IgD-negative memory B cell (primary cell): ENCODE data around the gene RBPJL. TPM values are rescaled to one million over a fixed set of nuclear protein-coding genes. Genes with fewer than 3 reads are reported as not detected.
A peak's percentile ranks its signal among the peaks of the same experiment; 100 is the strongest.

ENCODE experiments used
- H3K27ac Mint-ChIP-seq, 3 donors: one replicate each; pipeline ENCODE4 v1.8.0; 2020 to 2022; ENCODE audit warnings: mild to moderate bottlenecking in 3 of 3, mixed read lengths in 3 of 3, moderate library complexity in 1 of 3
- H3K27me3 Mint-ChIP-seq: one replicate; pipeline ENCODE4 v1.8.0; 2021; ENCODE audit warnings: mixed read lengths
- H3K36me3 Mint-ChIP-seq: one replicate; pipeline ENCODE4 v1.8.0; 2020; ENCODE audit warnings: mild to moderate bottlenecking, mixed read lengths
- H3K4me1 Mint-ChIP-seq, 3 donors: one replicate each; pipeline ENCODE4 v1.8.0; 2020 to 2022; ENCODE audit warnings: mixed read lengths in 3 of 3, mild to moderate bottlenecking in 1 of 3
- H3K4me3 Mint-ChIP-seq, 4 donors: one replicate each; pipeline ENCODE4 v1.8.0; 2020 to 2022; ENCODE audit warnings: mild to moderate bottlenecking in 4 of 4, mixed read lengths in 4 of 4, moderate library complexity in 3 of 4
- H3K9me3 Mint-ChIP-seq, 3 donors: one replicate each; pipeline ENCODE4 v1.8.0; 2020 to 2021; ENCODE audit warnings: mixed read lengths in 3 of 3, mild to moderate bottlenecking in 1 of 3
- polyA plus RNA-seq: library from polyadenylated mRNA; unstranded; fragments of 300-500 nt; fragmentation: Illumina TruSeq; gene quantifications from one replicate; pipeline ENCODE4 v1.2.3, GENCODE V29; 2021

The RBPJL gene
- polyA plus RNA-seq, 1 donor from 2014 or later: not detected

DNA sequence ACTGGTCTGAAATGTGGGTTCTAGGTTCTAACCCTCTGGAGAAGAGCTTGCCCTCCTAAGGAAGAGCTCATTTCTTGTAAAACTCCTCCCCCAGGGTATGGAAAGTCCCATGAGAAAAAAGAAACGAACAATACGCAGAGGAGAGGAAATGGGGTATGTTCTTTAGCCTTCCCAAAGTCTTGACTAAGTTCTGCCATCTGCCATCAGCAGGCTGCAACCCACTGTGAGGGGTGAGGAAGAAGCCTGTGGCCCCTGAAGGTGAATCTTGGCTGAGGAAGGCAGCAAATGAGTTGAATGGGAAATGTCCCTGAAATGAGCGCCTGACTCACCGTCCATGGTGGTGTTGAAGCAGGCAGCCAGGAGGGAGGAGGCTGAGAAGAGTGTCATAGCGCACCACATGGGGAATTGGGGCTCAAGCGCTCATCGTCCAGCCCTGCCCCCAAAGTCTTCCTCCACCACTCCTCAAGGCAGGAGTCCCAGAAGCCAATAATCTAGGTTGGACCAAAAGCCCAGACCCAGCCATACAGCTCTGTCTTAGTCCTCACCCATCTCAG is 11.8 kb downstream of the RBPJL start:
- H3K27me3 Mint-ChIP-seq: peaks cover 19% of the 10 kb centered on the region
- no peaks in the 10 kb centered on the region for H3K36me3 Mint-ChIP-seq
- peaks cover 15 to 19% (median 16%) of the 10 kb centered on the region in 3 donors for H3K4me1 Mint-ChIP-seq
- no peaks in the 10 kb centered on the region for H3K9me3 Mint-ChIP-seq
- no peak overlapping the region for H3K4me3 Mint-ChIP-seq
- H3K27ac Mint-ChIP-seq: no peak overlapping the region

DNA sequence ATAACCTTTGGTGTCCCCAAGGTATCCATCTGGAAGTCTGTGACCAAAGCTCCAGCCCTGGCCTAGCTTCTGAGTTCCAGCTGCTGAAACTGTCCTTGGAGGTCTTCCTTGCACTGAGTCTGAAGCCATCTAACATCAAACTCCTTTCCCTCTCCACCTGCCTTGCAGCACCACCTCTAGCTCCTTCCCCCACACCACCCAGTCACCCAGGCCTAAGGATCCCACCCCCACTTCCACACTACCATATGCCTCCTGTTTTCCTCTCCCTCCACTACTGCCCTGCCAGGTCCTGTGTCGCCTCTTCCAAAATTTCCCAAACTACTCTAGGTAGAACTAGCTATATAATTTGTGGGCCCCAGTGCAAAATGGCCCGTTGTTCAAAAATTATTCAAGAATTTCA is 12.3 kb downstream of the RBPJL start:
- Mint-ChIP-seq H3K9me3 (no peaks in the 10 kb centered on the region), H3K27ac (peak overlapping the region in 1 of 3 donors; percentile 22), H3K4me1 (peaks cover 15 to 19% (median 16%) of the 10 kb centered on the region in 3 donors), H3K36me3 (no peaks in the 10 kb centered on the region), H3K4me3 (no peak overlapping the region), H3K27me3 (peaks cover 14% of the 10 kb centered on the region)

DNA sequence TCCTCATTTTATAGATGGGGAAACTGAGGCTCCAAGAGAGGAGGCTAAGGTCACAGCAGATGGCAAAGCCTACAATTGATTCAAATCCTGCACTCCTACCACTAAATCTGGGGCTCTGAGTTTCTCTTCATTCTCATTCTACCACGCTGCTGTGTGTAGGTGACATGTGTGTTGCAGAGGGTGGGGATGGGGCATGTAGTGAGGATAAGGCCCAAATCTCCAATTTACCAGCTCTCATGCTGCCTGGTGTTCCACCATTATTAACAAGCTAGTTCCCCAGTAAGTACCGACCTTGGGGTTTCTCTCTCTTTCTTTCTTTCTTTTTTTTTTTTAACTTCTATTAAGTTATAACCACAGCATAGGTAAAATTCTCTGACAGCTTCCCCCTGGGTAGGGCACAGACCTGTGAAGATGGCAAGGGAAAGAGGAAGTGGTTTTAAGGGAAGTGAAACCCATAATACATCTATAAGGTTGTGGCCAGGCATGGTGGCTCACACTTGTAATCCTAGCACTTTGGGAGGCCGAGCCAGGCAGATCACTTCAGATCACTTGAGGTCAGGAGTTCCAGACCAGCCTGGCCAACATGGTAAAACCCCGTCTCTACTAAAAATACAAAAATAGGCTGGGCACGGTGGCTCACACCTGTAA is 14.4 kb downstream of the RBPJL start:
- peak overlapping the region; percentile 61 to 90 (median 82) for H3K27ac Mint-ChIP-seq
- no peaks in the 10 kb centered on the region for H3K36me3 Mint-ChIP-seq
- H3K27me3 Mint-ChIP-seq: peaks cover 3% of the 10 kb centered on the region
- peak overlapping the region in 3 of 4 donors; percentile 3 to 92 (median 89) for H3K4me3 Mint-ChIP-seq
- H3K9me3 Mint-ChIP-seq: no peaks in the 10 kb centered on the region
- H3K4me1 Mint-ChIP-seq: peaks cover 13 to 19% (median 16%) of the 10 kb centered on the region in 3 donors

DNA sequence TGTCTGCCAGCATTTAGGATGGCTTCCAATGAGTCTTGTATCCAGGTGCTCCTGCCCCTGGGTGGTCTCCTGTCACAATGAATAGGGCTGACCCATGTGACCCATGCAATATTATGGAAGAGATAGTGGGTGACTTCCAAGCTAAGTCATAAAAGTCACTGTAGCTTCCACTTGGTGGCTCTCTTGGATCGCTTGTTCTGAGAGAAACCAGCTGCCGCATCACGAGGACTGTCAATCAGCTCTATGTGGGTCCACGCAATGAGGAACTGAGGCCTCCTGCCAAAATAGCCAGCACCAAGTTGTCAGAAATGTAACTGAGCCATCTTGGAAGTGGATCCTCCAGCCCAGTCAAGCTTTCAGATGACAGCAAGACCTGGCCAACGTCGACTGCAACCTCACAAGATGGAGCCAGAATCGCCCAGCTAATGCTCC is 16.3 kb downstream of the RBPJL start:
- Mint-ChIP-seq H3K27ac (peak overlapping the region in 1 of 3 donors; percentile 27), H3K27me3 (no peaks in the 10 kb centered on the region), H3K36me3 (no peaks in the 10 kb centered on the region), H3K4me1 (peaks cover 11 to 23% (median 16%) of the 10 kb centered on the region in 3 donors), H3K9me3 (no peaks in the 10 kb centered on the region), H3K4me3 (no peak overlapping the region)

DNA sequence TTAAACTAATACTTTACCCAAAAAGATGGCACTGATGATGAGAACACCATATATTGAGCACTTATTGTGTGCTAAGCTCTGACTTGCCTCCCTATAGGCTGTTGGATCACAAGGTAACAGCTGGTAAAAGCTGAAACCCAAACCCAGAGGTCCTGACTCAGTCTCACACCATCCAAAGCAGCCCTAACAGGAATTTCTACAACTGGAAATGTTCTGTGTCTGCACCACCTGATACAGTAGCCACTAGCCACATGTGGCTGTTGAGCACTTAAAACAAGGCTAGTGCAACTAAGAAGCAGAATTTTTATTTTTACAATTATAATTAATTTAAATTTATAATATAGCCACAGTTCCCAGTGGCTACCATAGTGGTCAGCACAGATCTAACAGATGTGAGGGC is 17.1 kb downstream of the RBPJL start:
- Mint-ChIP-seq H3K9me3 (no peaks in the 10 kb centered on the region), H3K4me3 (no peak overlapping the region), H3K27me3 (no peaks in the 10 kb centered on the region), H3K36me3 (no peaks in the 10 kb centered on the region), H3K27ac (no peak overlapping the region), H3K4me1 (peaks cover 11 to 28% (median 14%) of the 10 kb centered on the region in 3 donors)

DNA sequence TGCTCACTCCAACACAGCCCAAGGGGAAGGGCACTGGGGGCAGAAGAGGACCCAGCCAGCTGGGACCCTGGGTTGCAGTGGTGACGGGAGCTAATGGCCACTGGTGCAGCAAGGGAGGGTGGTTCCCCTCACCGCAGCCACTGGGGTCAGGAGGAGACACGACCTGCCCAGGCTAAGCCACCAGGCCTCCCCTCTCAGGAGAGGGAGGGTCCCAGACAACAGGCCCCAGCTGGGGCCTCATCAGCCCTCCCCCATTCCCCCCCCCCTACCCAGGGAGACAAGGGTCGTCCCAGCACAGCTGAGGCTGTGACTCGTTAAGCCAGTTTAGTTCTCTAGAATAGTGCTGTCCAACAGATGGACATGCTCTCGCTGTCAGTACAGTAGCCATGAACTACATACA is 18.7 kb downstream of the RBPJL start:
- H3K27me3 Mint-ChIP-seq: no peaks in the 10 kb centered on the region
- peaks cover 7 to 23% (median 8%) of the 10 kb centered on the region in 3 donors for H3K4me1 Mint-ChIP-seq
- H3K4me3 Mint-ChIP-seq: no peak overlapping the region
- no peaks in the 10 kb centered on the region for H3K36me3 Mint-ChIP-seq
- H3K27ac Mint-ChIP-seq: no peak overlapping the region
- no peaks in the 10 kb centered on the region for H3K9me3 Mint-ChIP-seq

DNA sequence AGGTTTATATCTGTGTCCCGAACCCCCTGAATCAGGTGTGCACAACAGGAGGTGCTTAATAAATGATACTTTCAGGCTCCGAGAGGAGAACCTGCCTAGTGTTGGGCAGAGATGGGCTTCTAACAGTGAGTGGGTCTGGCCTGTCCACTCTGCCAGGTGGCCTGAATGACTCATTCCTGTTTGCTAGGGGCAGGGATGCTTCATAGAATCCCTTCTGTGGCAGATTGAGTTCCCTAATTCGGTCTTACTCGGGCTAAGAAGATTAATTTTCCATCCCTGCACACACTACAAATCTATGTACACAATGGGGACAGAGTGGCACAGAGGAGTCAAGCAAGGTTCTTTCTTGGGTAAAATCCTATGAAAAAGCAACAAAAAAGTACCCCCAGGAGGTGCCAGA is 21.8 kb downstream of the RBPJL start:
- Mint-ChIP-seq H3K27ac (no peak overlapping the region), H3K36me3 (no peaks in the 10 kb centered on the region), H3K27me3 (no peaks in the 10 kb centered on the region), H3K4me1 (peaks cover 0 to 10% (median 0%) of the 10 kb centered on the region in 3 donors), H3K4me3 (no peak overlapping the region), H3K9me3 (no peaks in the 10 kb centered on the region)

DNA sequence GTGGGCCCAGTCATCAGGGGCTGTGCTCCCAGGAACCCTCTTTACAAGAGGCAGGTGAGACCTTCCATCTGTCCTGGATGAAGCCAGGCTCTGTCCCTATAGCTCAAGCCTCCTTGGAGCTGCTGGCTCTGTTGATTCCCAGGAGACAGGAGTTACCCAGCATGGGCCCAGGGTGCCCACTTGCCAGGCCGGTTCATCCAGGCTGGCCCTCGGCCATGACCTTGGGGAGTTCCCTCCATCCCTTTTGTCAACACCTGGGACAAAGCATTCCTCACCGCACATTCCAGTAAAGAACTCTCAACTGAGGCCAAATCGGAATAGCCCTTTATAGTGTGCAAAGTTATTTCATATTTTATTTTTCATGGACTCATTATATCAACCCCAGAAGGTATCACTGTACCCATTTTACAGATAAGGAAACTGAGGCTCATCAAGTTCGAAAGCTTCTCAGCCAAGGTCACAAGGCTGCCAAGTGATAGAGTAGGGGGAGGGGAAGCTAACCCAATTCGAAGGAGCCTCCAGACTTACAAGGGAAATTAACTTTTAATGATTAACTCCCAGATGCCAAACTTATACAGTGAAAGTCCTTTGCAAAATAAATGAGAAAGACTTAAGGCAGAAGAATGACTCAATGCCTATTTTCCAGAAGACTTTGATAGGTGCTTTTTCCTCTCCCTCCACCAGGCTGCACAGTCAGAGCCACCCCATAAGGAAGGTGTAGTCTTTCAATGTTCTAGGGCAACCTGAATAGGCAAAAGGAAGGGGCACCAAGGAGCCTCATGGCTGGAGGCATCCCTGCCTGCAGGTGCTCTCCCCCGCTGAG is 23.1 kb downstream of the RBPJL start:
- no peaks in the 10 kb centered on the region for H3K36me3 Mint-ChIP-seq
- H3K9me3 Mint-ChIP-seq: no peaks in the 10 kb centered on the region
- no peaks in the 10 kb centered on the region for H3K27me3 Mint-ChIP-seq
- H3K4me3 Mint-ChIP-seq: no peak overlapping the region
- H3K27ac Mint-ChIP-seq: peak overlapping the region in 1 of 3 donors; percentile 46
- H3K4me1 Mint-ChIP-seq: peaks cover 0 to 10% (median 0%) of the 10 kb centered on the region in 3 donors

DNA sequence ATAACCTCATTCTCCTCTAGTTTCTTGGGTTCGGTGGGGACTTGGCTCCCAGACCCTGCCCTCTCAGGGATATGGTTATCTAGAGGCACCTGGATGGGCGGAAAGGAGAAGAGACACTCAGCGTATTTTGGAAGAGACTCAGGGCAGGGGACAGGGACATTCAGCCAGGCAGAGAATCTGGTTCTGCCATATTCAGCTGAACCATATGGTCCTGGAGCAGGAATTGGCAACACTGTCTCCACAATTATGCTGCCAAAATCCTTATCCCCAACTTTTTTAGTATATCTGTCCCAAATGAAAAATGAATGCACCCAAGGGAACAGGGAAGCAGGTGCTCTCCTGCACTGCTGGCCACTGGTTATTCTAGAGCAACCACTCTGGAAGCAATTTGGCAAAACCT is 23.8 kb downstream of the RBPJL start:
- no peaks in the 10 kb centered on the region for H3K36me3 Mint-ChIP-seq
- H3K4me3 Mint-ChIP-seq: no peak overlapping the region
- H3K9me3 Mint-ChIP-seq: no peaks in the 10 kb centered on the region
- no peaks in the 10 kb centered on the region for H3K27me3 Mint-ChIP-seq
- peak overlapping the region in 1 of 3 donors; percentile 81 for H3K27ac Mint-ChIP-seq
- peaks cover 0 to 10% (median 0%) of the 10 kb centered on the region in 3 donors for H3K4me1 Mint-ChIP-seq

DNA sequence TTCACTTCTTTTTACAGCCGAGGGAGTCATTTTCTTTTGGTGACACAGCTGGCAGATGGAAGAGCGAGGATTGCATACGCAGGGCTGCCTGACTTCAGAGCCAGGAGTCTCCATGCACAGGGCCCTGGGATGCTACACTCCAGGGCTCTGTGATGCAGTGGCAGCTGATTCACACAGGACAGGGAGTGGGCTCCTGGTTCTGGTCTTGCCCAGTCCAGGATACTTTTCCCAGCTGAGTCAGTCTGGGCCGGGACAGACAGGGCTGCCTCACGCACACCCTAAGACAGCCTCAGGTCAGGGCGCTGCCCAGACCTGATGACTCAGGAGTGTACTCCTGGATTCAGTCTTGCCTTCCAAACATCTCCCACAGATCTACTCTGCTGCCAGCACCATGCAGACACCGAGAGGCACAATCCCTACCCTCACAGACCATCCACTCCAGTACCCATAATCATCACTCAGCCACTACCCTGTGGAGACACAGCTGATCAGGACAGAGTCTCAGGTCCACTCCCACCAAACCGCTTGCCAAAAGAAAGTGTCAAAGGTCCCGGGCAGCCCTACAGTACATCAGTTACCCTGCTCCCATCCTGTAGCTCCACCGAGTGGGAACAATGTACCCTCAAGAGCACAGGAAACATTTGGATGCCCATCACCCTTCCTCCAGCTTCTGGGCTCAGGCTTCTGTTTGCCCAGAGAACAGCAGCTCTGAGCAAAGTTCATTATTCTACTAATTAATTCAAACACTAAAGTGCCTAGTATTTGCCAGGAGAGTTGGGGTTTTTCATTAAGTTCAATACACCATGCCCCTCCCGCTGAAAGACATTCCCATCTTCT is 30.1 kb downstream of the RBPJL start:
- H3K4me1 Mint-ChIP-seq: no peaks in the 10 kb centered on the region
- H3K9me3 Mint-ChIP-seq: no peaks in the 10 kb centered on the region
- H3K36me3 Mint-ChIP-seq: no peaks in the 10 kb centered on the region
- no peak overlapping the region for H3K27ac Mint-ChIP-seq
- H3K27me3 Mint-ChIP-seq: peaks cover 5% of the 10 kb centered on the region
- H3K4me3 Mint-ChIP-seq: no peak overlapping the region

DNA sequence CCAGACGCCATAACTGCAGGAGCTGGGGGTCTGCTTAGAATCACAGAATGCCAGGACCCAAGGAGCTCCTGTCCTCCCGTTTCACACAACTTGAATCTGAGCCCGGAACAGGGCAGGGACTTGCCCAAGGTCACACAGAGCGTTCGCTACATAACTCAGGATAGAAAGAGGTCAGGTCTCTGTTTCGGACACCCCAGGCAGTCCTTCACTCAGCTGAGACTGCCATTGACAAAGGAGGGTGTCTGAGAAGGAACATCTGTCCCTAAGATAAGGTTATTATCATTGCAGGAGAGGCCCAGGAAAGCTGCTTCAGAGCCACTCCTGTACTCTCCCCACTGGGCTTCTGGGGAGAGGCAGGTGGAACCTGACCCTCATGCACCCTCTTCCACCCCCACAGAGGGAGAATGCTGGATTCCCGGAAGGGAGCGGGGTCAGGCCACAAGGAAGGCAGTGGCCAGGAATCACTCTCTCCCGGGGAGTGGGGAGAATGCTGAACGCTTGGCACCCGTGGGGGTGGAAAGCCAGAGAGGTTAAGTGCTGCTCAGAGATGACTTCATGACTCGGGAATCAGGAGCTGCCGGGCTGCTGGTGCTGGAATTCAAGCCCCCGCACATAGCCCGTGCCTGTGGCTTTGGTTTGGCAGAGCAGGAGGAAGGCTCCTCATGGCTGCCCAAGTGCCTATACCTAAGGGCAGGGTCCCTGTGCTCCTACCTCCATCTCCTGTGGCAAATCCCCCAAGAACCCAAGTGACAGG is 30.9 kb downstream of the RBPJL start:
- Mint-ChIP-seq H3K36me3 (no peaks in the 10 kb centered on the region), H3K4me3 (no peak overlapping the region), H3K27me3 (peaks cover 5% of the 10 kb centered on the region), H3K27ac (no peak overlapping the region), H3K9me3 (no peaks in the 10 kb centered on the region), H3K4me1 (no peaks in the 10 kb centered on the region)

DNA sequence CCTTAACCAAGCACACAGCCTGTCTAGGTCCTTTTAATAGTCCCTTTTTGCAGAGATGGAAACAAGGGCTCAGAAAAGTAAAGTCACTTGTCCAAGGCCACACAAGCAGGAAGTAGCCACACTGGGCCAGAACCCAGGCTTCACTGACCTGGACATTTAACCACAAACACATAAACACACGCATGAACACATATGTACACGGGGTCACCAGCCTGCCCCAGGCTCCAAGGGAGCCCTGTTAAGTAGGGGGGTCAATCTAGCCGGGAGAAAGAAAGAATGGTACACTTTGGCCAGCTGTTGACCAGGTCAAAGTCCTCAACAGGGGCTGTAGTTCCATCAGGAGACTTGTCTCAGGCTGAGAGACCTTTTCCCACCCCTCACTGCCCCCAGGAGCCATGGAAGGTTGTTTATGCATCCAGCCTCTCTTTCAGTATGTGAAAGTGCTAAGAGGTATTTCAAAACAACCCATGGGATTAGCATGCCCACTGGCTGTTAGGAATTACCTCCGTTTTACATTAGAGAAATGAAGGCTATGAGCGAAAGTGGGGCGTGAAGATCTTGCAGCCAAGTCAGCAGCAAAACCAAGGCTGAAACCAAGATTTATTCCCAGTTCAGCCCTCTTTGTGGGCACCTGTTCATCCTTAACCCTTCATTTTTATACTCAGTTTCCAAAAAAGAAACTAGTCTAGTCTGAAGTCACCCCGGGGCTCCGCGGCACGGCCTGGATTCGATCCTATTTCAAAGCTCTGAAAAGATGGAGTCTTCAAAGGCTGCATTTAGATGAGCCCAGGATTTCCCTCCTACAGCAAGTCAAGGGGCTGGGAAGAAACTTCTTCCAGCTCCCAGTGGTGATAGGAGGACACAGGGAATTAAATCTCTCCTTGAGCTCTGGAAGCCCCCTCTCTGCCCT is 31.7 kb downstream of the RBPJL start:
- no peak overlapping the region for H3K4me3 Mint-ChIP-seq
- no peaks in the 10 kb centered on the region for H3K4me1 Mint-ChIP-seq
- H3K27ac Mint-ChIP-seq: no peak overlapping the region
- peaks cover 5% of the 10 kb centered on the region for H3K27me3 Mint-ChIP-seq
- H3K36me3 Mint-ChIP-seq: no peaks in the 10 kb centered on the region
- H3K9me3 Mint-ChIP-seq: no peaks in the 10 kb centered on the region

DNA sequence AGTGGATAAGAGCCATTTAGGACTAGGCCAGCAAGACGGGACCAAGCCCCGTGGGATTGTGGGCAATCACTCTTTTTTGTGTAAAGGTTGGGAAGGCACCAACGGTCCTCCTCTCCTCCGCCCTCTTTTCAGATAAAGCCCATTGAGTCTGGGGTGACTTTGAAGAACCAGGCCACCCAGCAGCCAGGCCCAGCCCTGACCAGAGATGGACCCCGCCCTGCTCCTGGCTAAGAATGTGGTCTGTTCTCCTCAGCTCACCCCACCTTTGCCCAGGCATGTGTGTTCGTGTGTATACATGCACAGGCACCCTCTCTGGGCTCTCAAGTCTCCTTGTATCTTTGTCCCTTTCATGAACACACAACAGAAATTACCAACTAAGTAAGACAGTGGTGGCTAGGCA is 32.4 kb downstream of the RBPJL start:
- no peak overlapping the region for H3K4me3 Mint-ChIP-seq
- H3K27ac Mint-ChIP-seq: no peak overlapping the region
- no peaks in the 10 kb centered on the region for H3K4me1 Mint-ChIP-seq
- no peaks in the 10 kb centered on the region for H3K9me3 Mint-ChIP-seq
- peaks cover 5% of the 10 kb centered on the region for H3K27me3 Mint-ChIP-seq
- H3K36me3 Mint-ChIP-seq: no peaks in the 10 kb centered on the region
